Measurements from ENCODE around the gene ABHD6.

ABHD6 gene

GRCh38 chr3:58209933-58210332 lies 27.7 kb upstream of the ABHD6 start:
- ChIA-PET POLR2A (no interaction called here), CTCF (interaction anchor here (1.1 kb wide), 1 partner anchor 22 kb away, joined by 3 read pairs; no protein-coding TSS in a partner anchor)
- Histone ChIP-seq H3K9me3 (ENCODE audit: control insufficient read depth, insufficient read depth, low read depth, low read length) (no peaks in the 10 kb centered on the region), H3K4me1 (ENCODE audit: control insufficient read depth, insufficient read depth, low read length) (no peaks in the 10 kb centered on the region), H3K36me3 (ENCODE audit: control insufficient read depth in 2 of 2, insufficient read depth in 1 of 2, low read length in 2 of 2) (no peaks in the 10 kb centered on the region), H3K4me3 (ENCODE audit: low read depth, low read length) (no peak overlapping the region), H3K27ac (ENCODE audit: extremely low read depth, low read depth, low read length) (no peak overlapping the region)
- TF ChIP-seq SCRT1 (tag by site-specific recombination; IDR thresholded peaks at IDR 0.05; ENCODE audit: borderline replicate concordance) (0 out of 2 replicates have a peak, but pooled peaks have one; percentile 21), ZNF394 (tag by site-specific recombination; IDR thresholded peaks at IDR 0.05; ENCODE audit: borderline replicate concordance) (peak; percentile 60), ZNF660 (tag by site-specific recombination; IDR thresholded peaks at IDR 0.05) (no peak), ZNF747 (tag by site-specific recombination; IDR thresholded peaks at IDR 0.05) (no peak), ZNF366 (tag by site-specific recombination; conservative IDR thresholded peaks at IDR 0.05) (peak; percentile 90), ZNF488 (tag by site-specific recombination; IDR thresholded peaks at IDR 0.05) (no peak), PRDM1 (tag by site-specific recombination; IDR thresholded peaks at IDR 0.05) (peak; percentile 93), ZFP37 (tag by site-specific recombination; IDR thresholded peaks at IDR 0.05) (no peak), ZNF335 (tag by site-specific recombination; conservative IDR thresholded peaks at IDR 0.05) (no peak), ZNF521 (tag by site-specific recombination; IDR thresholded peaks at IDR 0.05) (no peak), ZFHX2 (tag by site-specific recombination; conservative IDR thresholded peaks at IDR 0.05) (no peak), ZNF626 (tag by site-specific recombination; IDR thresholded peaks at IDR 0.05) (no peak)

- ChIA-PET POLR2A (no interaction called here), CTCF (interaction anchor here (1.1 kb wide), 1 partner anchor 23 kb away, joined by 3 read pairs; no protein-coding TSS in a partner anchor)
- H3K4me1 ChIP-seq (ENCODE audit: control insufficient read depth, insufficient read depth, low read length) = no peaks in the 10 kb centered on the region
- H3K27ac ChIP-seq (ENCODE audit: extremely low read depth, low read depth, low read length) = no peak within 1 kb of the TSS
- H3K9me3 ChIP-seq (ENCODE audit: control insufficient read depth, insufficient read depth, low read depth, low read length) = no peaks in the 10 kb centered on the region
- no peak within 1 kb of the TSS for H3K4me3 ChIP-seq (ENCODE audit: low read depth, low read length)
- no peaks in the 10 kb centered on the region for H3K36me3 ChIP-seq (ENCODE audit: control insufficient read depth in 2 of 2, insufficient read depth in 1 of 2, low read length in 2 of 2)
- no peak for TF ChIP-seq ZEB2 (tag by site-specific recombination; IDR thresholded peaks at IDR 0.05)
- no peak for TF ChIP-seq KLF1 (tag by site-specific recombination; IDR thresholded peaks at IDR 0.05)
- no peak for TF ChIP-seq ZNF324 (tag by site-specific recombination; IDR thresholded peaks at IDR 0.05)
- TF ChIP-seq REST (tag by site-specific recombination; IDR thresholded peaks at IDR 0.05) = no peak
- no peak for TF ChIP-seq GLIS1 (tag by site-specific recombination; IDR thresholded peaks at IDR 0.05)
- no peak for TF ChIP-seq ZNF10 (tag by site-specific recombination; IDR thresholded peaks at IDR 0.05)
- no peak for TF ChIP-seq ZNF202 (tag by site-specific recombination; IDR thresholded peaks at IDR 0.05; ENCODE audit: borderline replicate concordance)
- no peak for TF ChIP-seq KLF8 (tag by site-specific recombination; IDR thresholded peaks at IDR 0.05)
- TF ChIP-seq ZNF777 (tag by site-specific recombination; IDR thresholded peaks at IDR 0.05; ENCODE audit: borderline replicate concordance) = no peak
- TF ChIP-seq ZIC2 (tag by site-specific recombination; IDR thresholded peaks at IDR 0.05) = no peak
- no peak for TF ChIP-seq ZBTB11 (tag by site-specific recombination; conservative IDR thresholded peaks at IDR 0.05; ENCODE audit: low read depth)
- no peak for TF ChIP-seq ZNF302 (tag by site-specific recombination; IDR thresholded peaks at IDR 0.05; ENCODE audit: low read depth)
- no peak for TF ChIP-seq GLIS2 (tag by site-specific recombination; IDR thresholded peaks at IDR 0.05)
- no peak for TF ChIP-seq KLF9 (tag by site-specific recombination; IDR thresholded peaks at IDR 0.05; ENCODE audit: low read depth)
- TF ChIP-seq YY2 (tag by site-specific recombination; IDR thresholded peaks at IDR 0.05) = no peak
- TF ChIP-seq BCL11B (tag by site-specific recombination; IDR thresholded peaks at IDR 0.05; ENCODE audit: low read depth) = no peak
- no peak for TF ChIP-seq ZNF768 (tag by site-specific recombination; IDR thresholded peaks at IDR 0.05)
- TF ChIP-seq ZNF311 (tag by site-specific recombination; IDR thresholded peaks at IDR 0.05; ENCODE audit: borderline replicate concordance) = no peak
Measured at GRCh38 chr3:58210761-58211460, 26.7 kb upstream of the ABHD6 start, which contains the start of gene DNASE1L3. TSS of gene DNASE1L3 (minus strand) at chr3:58210972. CDS start at chr3:58210906, 66 bp downstream.

All from HEK293 (cell line).